HG03439 (cell line): ENCODE results near the gene CD7.
"Not testable (repeated sequence)": the region's sequence is repeated elsewhere in the genome, so short reads cannot be mapped to it uniquely, and the experiment has no call there.

Experiments used
- ATAC-seq: cut with Tn5 transposase; IDR thresholded peaks from one replicate; pipeline ENCODE4 v1.9.1; 2021; ENCODE audit warnings: mild to moderate bottlenecking, moderate library complexity; ENCODE audit not compliant: unreplicated experiment

CD7 gene

GRCh38 chr17:82347994-82348393 lies 30.6 kb upstream of the CD7 start:
- ATAC-seq, result not testable (repeated sequence)

- ATAC-seq, result no peak
Observed at GRCh38 chr17:82346342-82347300, 29.2 kb upstream of the CD7 start.

- ATAC-seq, result no peak
Observed at GRCh38 chr17:82345151-82345976, 28.0 kb upstream of the CD7 start.

GRCh38 chr17:82344175-82344907 lies 26.9 kb upstream of the CD7 start:
- no peak for ATAC-seq

- ATAC-seq, result no peak
Observed at GRCh38 chr17:82343560-82343959, 26.2 kb upstream of the CD7 start.

- no peak for ATAC-seq
Observed at GRCh38 chr17:82342361-82343079, 25.1 kb upstream of the CD7 start.

GRCh38 chr17:82339634-82340580 lies 22.5 kb upstream of the CD7 start:
- ATAC-seq, result no peak

GRCh38 chr17:82338858-82339633 lies 21.6 kb upstream of the CD7 start:
- ATAC-seq, result no peak

GRCh38 chr17:82334622-82335394 lies 17.4 kb upstream of the CD7 start:
- no peak for ATAC-seq

GRCh38 chr17:82334204-82334621 lies 16.8 kb upstream of the CD7 start:
- no peak for ATAC-seq

GRCh38 chr17:82333279-82334171 lies 16.1 kb upstream of the CD7 start, which contains the start of gene SECTM1:
Gene SECTM1, minus strand, starts transcription at chr17:82333766. Its CDS starts 6,526 bp downstream, at chr17:82327240.
- no peak for ATAC-seq

- ATAC-seq, result no peak
Observed at GRCh38 chr17:82332669-82333278, 15.4 kb upstream of the CD7 start.

- ATAC-seq, result no peak
Observed at GRCh38 chr17:82331345-82331939, 14.0 kb upstream of the CD7 start.

GRCh38 chr17:82330322-82331239 lies 13.2 kb upstream of the CD7 start:
- ATAC-seq, result no peak
